IPS-18c (cell line): Measurements from ENCODE around the gene GAB2.
"Not testable (repeated sequence)": the region's sequence is repeated elsewhere in the genome, so short reads cannot be mapped to it uniquely, and the experiment has no call there.

Source experiments
- H3K4me3 ChIP-seq: 2 replicates; pipeline ENCODE4 v1.7.0; 2013; ENCODE audit warnings: low read depth, mild to moderate bottlenecking, low read length, moderate library complexity; ENCODE audit not compliant: insufficient read depth
- H3K9me3 ChIP-seq: one replicate; pipeline ENCODE4 v1.6.1; 2013; ENCODE audit warnings: mild to moderate bottlenecking, low read length, moderate library complexity; ENCODE audit not compliant: control insufficient read depth, insufficient read depth

GAB2 gene

GRCh38 chr11:78192911-78193351 is 224.7 kb downstream of the GAB2 start:
- Histone ChIP-seq H3K9me3 (peaks cover 2% of the 10 kb centered on the region), H3K4me3 (no peak overlapping the region)

- Histone ChIP-seq H3K9me3 (peaks cover 2% of the 10 kb centered on the region), H3K4me3 (no peak overlapping the region; the same call in 1 of the 2 replicates)
Measured at GRCh38 chr11:78192223-78192719, 225.3 kb downstream of the GAB2 start.

GRCh38 chr11:78190871-78191538 is 226.6 kb downstream of the GAB2 start:
- H3K9me3 ChIP-seq = peaks cover 2% of the 10 kb centered on the region
- no peak overlapping the region for H3K4me3 ChIP-seq

- H3K4me3 ChIP-seq = no peak overlapping the region
Measured at GRCh38 chr11:78190374-78190773, 227.2 kb downstream of the GAB2 start.

GRCh38 chr11:78189851-78190250 is 227.8 kb downstream of the GAB2 start:
- Histone ChIP-seq H3K4me3 (peak overlapping the region; percentile 95; the same call in 1 of the 2 replicates), H3K9me3 (no peaks in the 10 kb centered on the region)

More at GRCh38 chr11:78190374-78190773, 227.2 kb downstream of the GAB2 start:
- H3K9me3 ChIP-seq = no peaks in the 10 kb centered on the region

GRCh38 chr11:78189174-78189724 is 228.4 kb downstream of the GAB2 start:
- Histone ChIP-seq H3K9me3 (no peaks in the 10 kb centered on the region), H3K4me3 (peak overlapping the region; percentile 95)

GRCh38 chr11:78188286-78189173 is 229.1 kb downstream of the GAB2 start, which contains the start of the genes KCTD21 and USP35:
Gene KCTD21, minus strand, starts transcription at chr11:78188626. Its CDS starts 14,072 bp downstream, at chr11:78174554.
Gene USP35, plus strand, starts transcription at chr11:78188919. Its CDS starts 7,327 bp downstream, at chr11:78196246.
- Histone ChIP-seq H3K4me3 (peak within 1 kb of the TSS; percentile 95), H3K9me3 (no peaks in the 10 kb centered on the region)

GRCh38 chr11:78187366-78188285 is 230.0 kb downstream of the GAB2 start:
- H3K4me3 ChIP-seq = peak overlapping the region; percentile 95
- H3K9me3 ChIP-seq = no peaks in the 10 kb centered on the region

- Histone ChIP-seq H3K4me3 (no peak overlapping the region), H3K9me3 (peaks cover 3% of the 10 kb centered on the region)
Measured at GRCh38 chr11:78181185-78181584, 236.4 kb downstream of the GAB2 start.

GRCh38 chr11:78180751-78181150 is 236.9 kb downstream of the GAB2 start:
- Histone ChIP-seq H3K4me3 (no peak overlapping the region), H3K9me3 (peaks cover 3% of the 10 kb centered on the region)

GRCh38 chr11:78179459-78180071 is 238.1 kb downstream of the GAB2 start:
- Histone ChIP-seq H3K4me3 (no peak overlapping the region), H3K9me3 (peaks cover 3% of the 10 kb centered on the region)

GRCh38 chr11:78177216-78177615 is 240.4 kb downstream of the GAB2 start:
- H3K9me3 ChIP-seq = peaks cover 3% of the 10 kb centered on the region

GRCh38 chr11:78176605-78177141 is 240.9 kb downstream of the GAB2 start:
- no peak overlapping the region for H3K4me3 ChIP-seq
- H3K9me3 ChIP-seq = peaks cover 3% of the 10 kb centered on the region

More at GRCh38 chr11:78177216-78177615, 240.4 kb downstream of the GAB2 start:
- no peak overlapping the region for H3K4me3 ChIP-seq

GRCh38 chr11:78175862-78176261 is 241.8 kb downstream of the GAB2 start:
- not testable (repeated sequence) for H3K4me3 ChIP-seq, H3K9me3 ChIP-seq

GRCh38 chr11:78171951-78172350 is 245.7 kb downstream of the GAB2 start:
- Histone ChIP-seq H3K4me3 (no peak overlapping the region), H3K9me3 (no peaks in the 10 kb centered on the region)
